Suprapubic skin (tissue), 4 donors: ENCODE data around the gene SCAP. TPM values are rescaled to one million over a fixed set of nuclear protein-coding genes. Genes with fewer than 3 reads are reported as not detected.

Experiments
- DNase-seq, 2 donors: peaks; one replicate each; pipeline ENCODE4 v3.0.0-alpha.2; 2019; ENCODE audit warnings: low spot score in 2 of 2
- H3K27ac ChIP-seq: fragments of 200-600 bp; sonication (generic); one replicate; pipeline ENCODE4 v1.5.1; 2019
- H3K27me3 ChIP-seq: fragments of 200-600 bp; sonication (generic); one replicate; pipeline ENCODE4 v1.5.1; 2019
- H3K36me3 ChIP-seq: fragments of 200-600 bp; sonication (generic); one replicate; pipeline ENCODE4 v1.5.1; 2019
- H3K4me1 ChIP-seq: fragments of 200-600 bp; sonication (generic); one replicate; pipeline ENCODE4 v1.5.1; 2019
- H3K4me3 ChIP-seq: fragments of 200-600 bp; sonication (generic); one replicate; pipeline ENCODE4 v1.5.1; 2019; ENCODE audit warnings: mild to moderate bottlenecking
- H3K9me3 ChIP-seq: fragments of 200-600 bp; sonication (generic); one replicate; pipeline ENCODE4 v1.5.1; 2019
- CTCF ChIP-seq, 2 donors: fragments of 200-600 bp in 1 of 2; fragments of 450-650 bp in 1 of 2; sonication (generic) in 1 of 2; IDR thresholded peaks; one replicate each; pipeline ENCODE4 v1.5.1; 2016 to 2019; ENCODE audit warnings: antibody characterized with exemption in 2 of 2, mild to moderate bottlenecking in 1 of 2, moderate library complexity in 1 of 2
- EP300 ChIP-seq: sonication (generic); formaldehyde crosslinking; IDR thresholded peaks from one replicate; pipeline ENCODE4 v1.6.1; 2017; ENCODE audit warnings: antibody characterized with exemption
- POLR2A ChIP-seq, 2 donors: fragments of 450-650 bp; IDR thresholded peaks; one replicate each; pipeline ENCODE4 v1.6.1; 2017; ENCODE audit warnings: antibody characterized with exemption in 2 of 2, mild to moderate bottlenecking in 2 of 2, moderate library complexity in 2 of 2
- POLR2AphosphoS5 ChIP-seq, 3 donors: sonication (generic); formaldehyde crosslinking; IDR thresholded peaks; one replicate each; pipeline ENCODE4 v1.6.1; 2017; ENCODE audit warnings: antibody characterized with exemption in 3 of 3
- WGBS: methylation state at CpG from one replicate; pipeline ENCODE4 v1.1.5; 2018; 5-methylcytosine and 5-hydroxymethylcytosine counted together
- total RNA-seq, 4 donors: library from RNA; depleted of rRNA; stranded (reverse); fragments of >200 nt; gene quantifications; one replicate each; pipeline ENCODE4 v1.1.0, GENCODE V29; 2016

SCAP gene
- total RNA-seq, 4 donors from 2014 or later: 142 to 195 (median 151) TPM

DNA sequence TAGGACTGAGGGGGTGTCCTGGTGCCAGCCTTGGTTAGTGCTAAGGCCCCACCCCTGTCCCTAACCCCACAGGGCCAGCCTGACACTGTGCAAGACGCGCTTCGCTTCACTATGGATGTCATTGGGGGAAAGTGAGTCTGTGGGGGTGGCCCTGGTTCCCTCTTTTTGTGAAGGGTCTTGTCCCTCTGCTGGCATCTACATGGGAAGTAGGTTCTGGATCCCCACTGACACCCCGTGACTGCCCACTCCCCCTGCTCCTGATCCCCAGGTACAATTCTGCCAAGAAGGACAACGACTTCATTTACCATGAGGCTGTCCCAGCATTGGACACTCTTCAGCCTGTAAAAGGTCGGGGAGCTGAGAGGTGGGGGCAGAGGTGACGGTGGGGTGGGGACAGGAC is 68.5 kb downstream of the SCAP start:
- WGBS: 96% methylated on average over 6 of the region's 7 CpGs
- Histone ChIP-seq H3K27ac (no peak overlapping the region), H3K36me3 (peaks cover 59% of the 10 kb centered on the region), H3K4me3 (no peak overlapping the region), H3K9me3 (no peaks in the 10 kb centered on the region), H3K27me3 (no peaks in the 10 kb centered on the region), H3K4me1 (peaks cover 35% of the 10 kb centered on the region)
- no peak for DNase-seq
- TF ChIP-seq POLR2AphosphoS5 (IDR thresholded peaks at IDR 0.05): no peak
- no peak for TF ChIP-seq POLR2A (IDR thresholded peaks at IDR 0.05)
- TF ChIP-seq CTCF (IDR thresholded peaks at IDR 0.05): no peak
- no peak for TF ChIP-seq EP300

GRCh38 chr3:47406762-47407149 is 69.0 kb downstream of the SCAP start:
- TF ChIP-seq EP300 (no peak), CTCF (IDR thresholded peaks at IDR 0.05) (no peak), POLR2AphosphoS5 (IDR thresholded peaks at IDR 0.05) (no peak), POLR2A (IDR thresholded peaks at IDR 0.05) (no peak)
- Histone ChIP-seq H3K27ac (peak overlapping the region; percentile 66), H3K4me1 (peaks cover 35% of the 10 kb centered on the region), H3K36me3 (peaks cover 54% of the 10 kb centered on the region), H3K4me3 (no peak overlapping the region), H3K27me3 (no peaks in the 10 kb centered on the region), H3K9me3 (no peaks in the 10 kb centered on the region)
- 67% methylated on average over 8 of the region's 9 CpGs for WGBS
- peak in 1 of 2 donors; percentile 64 for DNase-seq

GRCh38 chr3:47405820-47406761 is 69.7 kb downstream of the SCAP start:
- H3K27me3 ChIP-seq: no peaks in the 10 kb centered on the region
- peak in 1 of 2 donors; percentile 77 for DNase-seq
- H3K4me3 ChIP-seq: no peak overlapping the region
- TF ChIP-seq CTCF (IDR thresholded peaks at IDR 0.05) (no peak), EP300 (no peak), POLR2AphosphoS5 (IDR thresholded peaks at IDR 0.05) (no peak), POLR2A (IDR thresholded peaks at IDR 0.05) (no peak)
- peaks cover 35% of the 10 kb centered on the region for H3K4me1 ChIP-seq
- 70% methylated on average over 30 of the region's 31 CpGs for WGBS
- peak overlapping the region; percentile 66 for H3K27ac ChIP-seq
- H3K36me3 ChIP-seq: peaks cover 47% of the 10 kb centered on the region
- no peaks in the 10 kb centered on the region for H3K9me3 ChIP-seq

DNA sequence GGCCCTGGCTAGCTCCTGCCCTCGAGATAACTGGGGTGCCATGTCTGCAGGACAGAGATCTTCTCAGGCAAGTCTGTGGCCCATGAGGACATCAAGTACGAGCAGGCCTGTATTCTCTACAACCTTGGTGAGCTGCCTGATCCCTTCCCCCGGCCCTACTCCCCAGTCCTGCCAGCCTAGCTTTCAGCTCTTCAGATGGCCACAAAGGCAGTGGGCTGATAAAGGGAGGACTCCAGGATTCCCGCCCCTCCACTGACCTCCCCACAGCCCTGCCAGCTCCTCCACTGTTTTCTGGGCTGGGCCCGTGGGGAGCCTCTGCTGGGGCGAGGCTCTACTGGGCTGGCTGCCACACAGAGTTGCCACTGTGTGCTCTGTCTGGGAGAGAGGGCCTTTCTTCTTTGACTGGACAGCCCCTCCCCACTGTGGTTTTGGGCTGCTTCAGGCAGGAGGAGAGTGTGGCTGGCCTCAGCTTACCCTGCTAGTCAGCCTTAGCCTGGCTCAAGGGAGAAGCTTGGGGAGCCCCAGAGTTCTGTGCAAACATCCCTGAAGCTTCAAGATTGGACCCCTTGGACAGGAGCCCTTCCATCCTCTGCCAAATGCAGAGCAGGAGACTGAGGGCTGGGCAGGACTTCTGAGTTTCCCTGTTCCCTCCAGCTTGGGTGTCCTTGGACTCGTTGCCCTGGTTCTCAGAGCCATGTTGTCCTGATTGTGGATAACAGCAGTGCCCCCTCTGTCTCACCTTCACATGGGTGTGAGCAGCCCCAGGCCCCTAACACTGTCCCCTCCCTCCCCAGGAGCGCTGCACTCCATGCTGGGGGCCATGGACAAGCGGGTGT is 70.6 kb downstream of the SCAP start:
- H3K36me3 ChIP-seq: peaks cover 38% of the 10 kb centered on the region
- peak overlapping the region; percentile 66 for H3K27ac ChIP-seq
- H3K4me1 ChIP-seq: peaks cover 35% of the 10 kb centered on the region
- H3K9me3 ChIP-seq: no peaks in the 10 kb centered on the region
- no peak for DNase-seq
- TF ChIP-seq POLR2A (IDR thresholded peaks at IDR 0.05) (no peak), POLR2AphosphoS5 (IDR thresholded peaks at IDR 0.05) (no peak), EP300 (no peak), CTCF (IDR thresholded peaks at IDR 0.05) (no peak)
- H3K27me3 ChIP-seq: no peaks in the 10 kb centered on the region
- no peak overlapping the region for H3K4me3 ChIP-seq
- 39% methylated on average over 6 of the region's 9 CpGs for WGBS

DNA sequence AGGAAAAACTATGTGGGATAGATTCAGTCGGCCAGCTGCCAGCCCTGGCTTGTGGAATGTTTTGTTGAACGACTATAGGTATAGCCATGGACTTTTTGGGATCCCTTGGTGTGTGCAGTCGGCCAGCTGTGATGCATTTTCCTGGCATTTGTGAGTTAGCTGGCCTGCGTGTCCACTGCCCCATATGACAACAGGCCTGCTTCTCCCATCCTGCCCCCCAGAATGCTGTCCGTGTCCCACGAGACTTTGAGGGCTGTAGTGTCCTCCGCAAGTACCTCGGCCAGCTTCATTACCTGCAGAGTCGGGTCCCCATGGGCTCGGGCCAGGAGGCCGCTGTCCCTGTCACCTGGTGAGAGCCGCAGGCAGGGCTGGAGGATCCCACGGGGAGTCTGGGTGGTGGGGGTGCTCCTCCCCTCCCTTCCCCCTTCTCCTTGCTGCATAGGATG is 71.3 kb downstream of the SCAP start:
- WGBS: 76% methylated on average over 7 of the region's 13 CpGs
- no peaks in the 10 kb centered on the region for H3K9me3 ChIP-seq
- no peaks in the 10 kb centered on the region for H3K27me3 ChIP-seq
- peaks cover 35% of the 10 kb centered on the region for H3K4me1 ChIP-seq
- no peak for DNase-seq
- peak overlapping the region; percentile 47 for H3K27ac ChIP-seq
- H3K4me3 ChIP-seq: no peak overlapping the region
- peaks cover 33% of the 10 kb centered on the region for H3K36me3 ChIP-seq
- no peak for TF ChIP-seq POLR2A (IDR thresholded peaks at IDR 0.05)
- no peak for TF ChIP-seq EP300
- no peak for TF ChIP-seq CTCF (IDR thresholded peaks at IDR 0.05)
- TF ChIP-seq POLR2AphosphoS5 (IDR thresholded peaks at IDR 0.05): no peak
